Measurements from ENCODE around the gene SLC38A6.

GRCh38 chr14:60963761-60964160 is 17.3 kb upstream of the SLC38A6 start:
- no peak for TF ChIP-seq PTBP1 (IDR thresholded peaks at IDR 0.05; ENCODE audit: low read depth, low read length)
- TF ChIP-seq NFIX (CRISPR knock-in tag; IDR thresholded peaks at IDR 0.05; ENCODE audit: low read depth): no peak
- no peak for TF ChIP-seq ZBTB49 (CRISPR knock-in tag; IDR thresholded peaks at IDR 0.05; ENCODE audit: borderline replicate concordance)
- TF ChIP-seq ZNF165 (CRISPR knock-in tag; IDR thresholded peaks at IDR 0.05; ENCODE audit: borderline replicate concordance): no peak
- no peak for TF ChIP-seq USF2 (CRISPR knock-in tag; IDR thresholded peaks at IDR 0.05)
- no peak for TF ChIP-seq ZNF140 (CRISPR knock-in tag; IDR thresholded peaks at IDR 0.05)

All from K562 (cell line).